Keratinocyte (primary cell): ENCODE measurements around the gene KLHL9. TPM values are rescaled to one million over a fixed set of nuclear protein-coding genes. Genes with fewer than 3 reads are reported as not detected.

Source experiments
- DNase-seq: peaks from one replicate; pipeline ENCODE4 v3.0.0-alpha.2; 2011; ENCODE audit warnings: low read depth, missing footprints, low spot score
- FAIRE-seq: peaks from 2 replicates; lab custom pipeline; 2011; peaks lifted over from hg19 to GRCh38; lab: Jason Lieb, UNC
- H2AFZ ChIP-seq: 2 replicates; pipeline ENCODE4 v1.6.0; 2012; ENCODE audit warnings: low read length, control low read depth, inconsistent platforms; ENCODE audit not compliant: control insufficient read depth
- H3K27ac ChIP-seq: 2 replicates; pipeline ENCODE4 v1.5.1; 2011; ENCODE audit warnings: low read length; ENCODE audit not compliant: control insufficient read depth, insufficient read depth
- H3K27me3 ChIP-seq: 3 replicates; pipeline ENCODE4 v1.6.0; 2011; ENCODE audit warnings: low read length; ENCODE audit not compliant: control insufficient read depth, insufficient read depth; ENCODE audit errors: extremely low read depth
- H3K36me3 ChIP-seq, 2 experiments: 2 replicates in 1 of 2; 3 replicates in 1 of 2; pipeline ENCODE4 v1.5.1; 2011; ENCODE audit warnings: low read length in 2 of 2, mild to moderate bottlenecking in 1 of 2; ENCODE audit not compliant: control insufficient read depth in 2 of 2, insufficient read depth in 2 of 2; ENCODE audit errors: extremely low read depth in 1 of 2
- H3K4me1 ChIP-seq: 3 replicates; pipeline ENCODE4 v1.5.1; 2011; ENCODE audit warnings: low read length; ENCODE audit not compliant: control insufficient read depth, insufficient read depth; ENCODE audit errors: extremely low read depth
- H3K4me2 ChIP-seq: 3 replicates; pipeline ENCODE4 v1.6.0; 2011; ENCODE audit warnings: low read depth, low read length; ENCODE audit not compliant: control insufficient read depth, insufficient read depth; ENCODE audit errors: extremely low read depth
- H3K4me3 ChIP-seq, 3 experiments: fragments of 200-600 bp in 1 of 3; sonication (generic) in 1 of 3; 2 replicates in 2 of 3; 3 replicates in 1 of 3; pipeline ENCODE4 v1.5.1; 2011 to 2016; ENCODE audit warnings: low read length in 3 of 3, mild to moderate bottlenecking in 3 of 3, control low read depth in 2 of 3, inconsistent platforms in 1 of 3, low read depth in 1 of 3, mixed read lengths in 1 of 3, mixed run types in 1 of 3, moderate library complexity in 1 of 3; ENCODE audit not compliant: control insufficient read depth in 2 of 3, insufficient read depth in 2 of 3; ENCODE audit errors: extremely low read depth in 1 of 3
- H3K79me2 ChIP-seq: 2 replicates; pipeline ENCODE4 v1.6.0; 2012; ENCODE audit warnings: low read length; ENCODE audit not compliant: control insufficient read depth, insufficient read depth
- H3K9ac ChIP-seq: 3 replicates; pipeline ENCODE4 v1.6.0; 2011; ENCODE audit warnings: low read length; ENCODE audit not compliant: control insufficient read depth, insufficient read depth; ENCODE audit errors: extremely low read depth
- H3K9me1 ChIP-seq: 3 replicates; pipeline ENCODE4 v1.6.0; 2011; ENCODE audit warnings: low read length; ENCODE audit not compliant: control insufficient read depth, insufficient read depth; ENCODE audit errors: extremely low read depth
- H3K9me3 ChIP-seq: 2 replicates; pipeline ENCODE4 v1.5.1; 2012; ENCODE audit warnings: low read depth, low read length; ENCODE audit not compliant: control insufficient read depth
- H4K20me1 ChIP-seq: 3 replicates; pipeline ENCODE4 v1.6.0; 2011; ENCODE audit warnings: low read length; ENCODE audit not compliant: control insufficient read depth, insufficient read depth; ENCODE audit errors: extremely low read depth
- EZH2 ChIP-seq: IDR thresholded peaks from one replicate; pipeline ENCODE4 v1.6.1; 2012; ENCODE audit warnings: inconsistent platforms, mild to moderate bottlenecking, low read length, moderate library complexity
- dilution Hi-C: fragments of 300-500 bp; cut with MboI; formaldehyde crosslinking; loops from one replicate; pipeline ENCODE4 v1.7.0; 2020; ENCODE audit warnings: low sequenced_read_pairs; ENCODE audit not compliant: extremely low pct_ligation_motif_present
- polyA plus RNA-seq, 5 experiments: library from polyadenylated mRNA; depleted of rRNA in 3 of 5; stranded (reverse) in 3 of 5; stranded (forward) in 1 of 5; unstranded in 1 of 5; fragments of >200 nt; gene quantifications; 1 replicate in 1 of 5; 2 replicates in 3 of 5; 3 replicates in 1 of 5; pipeline versions ENCODE4 v1.2.1 to v1.2.3, GENCODE V29; 2011 to 2012; ENCODE audit warnings: missing spikeins in 2 of 5, low read depth in 1 of 5, low replicate concordance in 1 of 5
- TF ChIP-seq, protein P1 (sequence below), 3 experiments: IDR thresholded peaks in 1 of 3; conservative IDR thresholded peaks in 1 of 3; optimal IDR thresholded peaks in 1 of 3; 2 replicates in 2 of 3; 3 replicates in 1 of 3; pipeline versions ENCODE3 to v1.5.1; 2011; ENCODE audit warnings: low read length in 3 of 3, mild to moderate bottlenecking in 3 of 3, moderate library complexity in 2 of 3, control low read depth in 1 of 3, inconsistent platforms in 1 of 3; ENCODE audit not compliant: insufficient read depth in 2 of 3; ENCODE audit errors: extremely low read depth in 1 of 3

KLHL9 gene
- polyA plus RNA-seq, 1 donor (not counting 4 experiments of a cell fraction or from before 2014, with no cell fraction given), result 18.7 TPM

DNA sequence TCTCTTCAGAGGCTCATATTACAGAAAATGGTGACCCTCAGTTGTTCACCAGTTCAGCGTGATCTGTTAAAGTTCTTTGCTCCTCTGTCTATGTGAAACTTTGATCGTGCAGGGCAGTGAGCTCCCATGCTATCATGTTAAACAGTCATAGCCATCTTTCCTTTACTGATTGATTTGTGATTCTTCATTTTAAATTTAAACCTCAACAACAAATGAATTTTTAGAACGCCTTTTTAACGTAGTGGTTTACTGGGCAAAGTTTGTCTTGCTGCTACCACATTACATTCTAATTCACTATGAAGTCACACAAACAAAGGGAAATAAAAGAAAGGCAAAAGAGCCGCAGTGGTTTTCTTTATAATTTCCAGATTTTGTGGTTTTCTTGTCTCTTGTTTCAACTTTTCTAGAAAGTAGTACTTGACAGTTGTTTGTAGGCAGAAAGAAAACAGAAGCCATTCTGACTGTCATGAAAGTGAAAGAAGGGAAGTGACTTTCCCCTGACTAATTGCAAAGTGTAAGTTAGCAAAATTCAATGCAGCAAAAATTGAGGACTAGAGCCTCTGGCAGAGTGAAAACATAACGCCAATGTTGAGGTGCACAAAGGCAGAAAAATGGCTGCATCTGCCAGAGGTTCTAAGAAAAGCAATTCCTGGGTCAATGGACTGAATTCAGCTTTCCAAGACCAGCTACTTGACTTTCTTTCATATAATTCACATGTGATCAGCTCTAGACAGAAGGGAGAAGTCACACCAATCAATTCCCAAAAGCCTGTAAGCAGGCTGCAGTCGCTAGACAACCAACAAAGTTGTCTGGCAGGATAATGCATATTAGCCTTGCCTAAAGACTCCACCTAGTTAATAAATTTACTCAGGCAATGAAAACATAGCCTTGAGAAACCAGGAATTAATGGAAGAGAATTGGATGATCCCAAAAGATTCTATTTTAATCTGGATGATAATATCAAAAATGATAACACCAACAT, 22.6 kb upstream of the KLHL9 start:
- FAIRE-seq, result no peak
- H3K9me3 ChIP-seq, result no peaks in the 10 kb centered on the region
- no peak overlapping the region for H3K4me3 ChIP-seq
- no peaks in the 10 kb centered on the region for H3K9me1 ChIP-seq
- H3K4me1 ChIP-seq, result no peaks in the 10 kb centered on the region
- dilution Hi-C loops, result no loop called here
- H3K27me3 ChIP-seq, result peaks cover 5% of the 10 kb centered on the region
- no peak for DNase-seq
- H3K36me3 ChIP-seq, result no peaks in the 10 kb centered on the region
- no peaks in the 10 kb centered on the region for H3K79me2 ChIP-seq
- H3K27ac ChIP-seq, result no peak overlapping the region
- no peaks in the 10 kb centered on the region for H4K20me1 ChIP-seq
- H3K9ac ChIP-seq, result no peak overlapping the region
- no peak overlapping the region for H2AFZ ChIP-seq
- no peak overlapping the region for H3K4me2 ChIP-seq
- TF ChIP-seq, protein P1, sequence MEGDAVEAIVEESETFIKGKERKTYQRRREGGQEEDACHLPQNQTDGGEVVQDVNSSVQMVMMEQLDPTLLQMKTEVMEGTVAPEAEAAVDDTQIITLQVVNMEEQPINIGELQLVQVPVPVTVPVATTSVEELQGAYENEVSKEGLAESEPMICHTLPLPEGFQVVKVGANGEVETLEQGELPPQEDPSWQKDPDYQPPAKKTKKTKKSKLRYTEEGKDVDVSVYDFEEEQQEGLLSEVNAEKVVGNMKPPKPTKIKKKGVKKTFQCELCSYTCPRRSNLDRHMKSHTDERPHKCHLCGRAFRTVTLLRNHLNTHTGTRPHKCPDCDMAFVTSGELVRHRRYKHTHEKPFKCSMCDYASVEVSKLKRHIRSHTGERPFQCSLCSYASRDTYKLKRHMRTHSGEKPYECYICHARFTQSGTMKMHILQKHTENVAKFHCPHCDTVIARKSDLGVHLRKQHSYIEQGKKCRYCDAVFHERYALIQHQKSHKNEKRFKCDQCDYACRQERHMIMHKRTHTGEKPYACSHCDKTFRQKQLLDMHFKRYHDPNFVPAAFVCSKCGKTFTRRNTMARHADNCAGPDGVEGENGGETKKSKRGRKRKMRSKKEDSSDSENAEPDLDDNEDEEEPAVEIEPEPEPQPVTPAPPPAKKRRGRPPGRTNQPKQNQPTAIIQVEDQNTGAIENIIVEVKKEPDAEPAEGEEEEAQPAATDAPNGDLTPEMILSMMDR (optimal IDR thresholded peaks at IDR 0.05 in 1 of 3, IDR thresholded peaks at IDR 0.05 in 1 of 3, conservative IDR thresholded peaks at IDR 0.05 in 1 of 3; ENCODE audit: extremely low read depth in 1 of 3, insufficient read depth in 2 of 3, low read length in 3 of 3), result no peak
- TF ChIP-seq EZH2, result no peak

DNA sequence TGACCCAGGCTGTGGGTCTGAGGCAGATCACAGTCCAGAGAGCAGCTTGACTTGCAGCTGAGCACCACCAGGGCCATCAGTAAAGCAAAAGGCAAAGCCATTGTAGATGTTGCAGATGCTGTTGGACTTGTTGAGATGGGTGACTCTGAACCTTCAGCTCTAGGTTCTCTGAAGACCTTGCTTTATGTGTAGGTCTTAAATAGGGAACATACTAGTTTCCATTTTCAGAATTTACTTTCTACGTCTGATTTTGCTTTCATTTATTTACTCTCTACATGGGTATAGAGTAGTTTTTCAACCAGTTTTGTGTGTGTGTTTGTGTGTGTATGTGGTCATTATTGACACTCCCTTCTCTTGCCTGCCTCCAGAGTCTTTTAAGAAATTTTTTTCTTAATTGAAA, 15.6 kb upstream of the KLHL9 start, which contains the start of gene IFNA6:
Gene IFNA6, minus strand, starts transcription at position 101 of the 400 bp plus-strand sequence. Its CDS starts 0 bp downstream, at position 101.
- H3K4me2 ChIP-seq, result no peak within 1 kb of the TSS
- no peaks in the 10 kb centered on the region for H3K79me2 ChIP-seq
- FAIRE-seq, result no peak
- H3K27me3 ChIP-seq, result peaks cover 16% of the 10 kb centered on the region
- no peak within 1 kb of the TSS for H2AFZ ChIP-seq
- no peak within 1 kb of the TSS for H3K4me3 ChIP-seq
- H4K20me1 ChIP-seq, result no peaks in the 10 kb centered on the region
- H3K9me3 ChIP-seq, result no peaks in the 10 kb centered on the region
- no peak within 1 kb of the TSS for H3K9ac ChIP-seq
- no peak for DNase-seq
- dilution Hi-C loops, result no loop called here
- no peaks in the 10 kb centered on the region for H3K9me1 ChIP-seq
- no peak for TF ChIP-seq EZH2
- TF ChIP-seq, protein P1 (optimal IDR thresholded peaks at IDR 0.05 in 1 of 3, IDR thresholded peaks at IDR 0.05 in 1 of 3, conservative IDR thresholded peaks at IDR 0.05 in 1 of 3; ENCODE audit: extremely low read depth in 1 of 3, insufficient read depth in 2 of 3, low read length in 3 of 3), result no peak
- H3K4me1 ChIP-seq, result no peaks in the 10 kb centered on the region
- H3K36me3 ChIP-seq, result no peaks in the 10 kb centered on the region
- H3K27ac ChIP-seq, result no peak within 1 kb of the TSS
